Motor neuron (in vitro differentiated cells): ENCODE measurements around the gene TRPT1. TPM values are rescaled to one million over a fixed set of nuclear protein-coding genes. Genes with fewer than 3 reads are reported as not detected.

Experiments
- ATAC-seq, 8 experiments: fragments of 200-7000 bp; cut with Tn5 transposase; replicated peaks in 6 of 8; 2 replicates each; pipeline ENCODE4 v1.8.0; 2021; ENCODE audit warnings: mild to moderate bottlenecking in 8 of 8, moderate library complexity in 8 of 8
- H3K27ac ChIP-seq, 2 donors: fragments of 250-450 bp; sonication (Bioruptor Pico); 2 replicates each; pipeline ENCODE4 v1.9.0; 2021; ENCODE audit warnings: antibody characterized with exemption in 2 of 2, mild to moderate bottlenecking in 2 of 2, moderate library complexity in 1 of 2
- H3K4me1 ChIP-seq, 2 donors: fragments of 250-450 bp; sonication (Bioruptor Pico); replicated peaks in 1 of 2; 2 replicates each; pipeline ENCODE4 v1.6.1; 2021; ENCODE audit warnings: antibody characterized with exemption in 2 of 2, mild to moderate bottlenecking in 2 of 2, moderate library complexity in 1 of 2
- H3K4me3 ChIP-seq, 5 donors: fragments of 250-450 bp; sonication (Bioruptor Pico); 2 replicates each; pipeline ENCODE4 v1.9.0; 2021; ENCODE audit warnings: antibody characterized with exemption in 5 of 5, mild to moderate bottlenecking in 5 of 5, moderate library complexity in 4 of 5
- WGBS, 10 experiments: fragments of 450-650 bp; shearing (Covaris generic); methylation state at CpG; one replicate each; pipeline ENCODE4 v1.0.0; 2022; 5-methylcytosine and 5-hydroxymethylcytosine counted together
- in situ Hi-C, 9 experiments: fragments of 400-800 bp; cut with MboI; loops; one replicate each; pipeline ENCODE4 v1.15.0; 2021; ENCODE audit warnings: low sequenced_read_pairs in 9 of 9, low pct_unique_long_range_greater_than_20kb in 2 of 9; ENCODE audit not compliant: unreplicated experiment in 9 of 9
- total RNA-seq, 8 experiments: library from RNA; unstranded; fragments of 300-600 nt; gene quantifications; 2 replicates each; pipeline versions ENCODE4 v1.2.3 to v1.2.4, GENCODE V29; 2022

TRPT1 gene
- total RNA-seq: 10 to 100 TPM; 31.8 to 59.9 (median 35.5) TPM

GRCh38 chr11:64225608-64226506 lies at the start of gene TRPT1, which contains the start of gene NUDT22:
Gene TRPT1, minus strand, starts transcription at chr11:64226186. Its CDS starts 326 bp downstream, at chr11:64225860.
Gene NUDT22, plus strand, starts transcription at chr11:64226274. Its CDS starts 379 bp downstream, at chr11:64226653.
- in situ Hi-C loops: no loop called here
- H3K27ac ChIP-seq: peak within 1 kb of the TSS; percentile 77 to 85
- 0 to 2% (median 0%) methylated on average over 1 to 11 of the region's 54 CpGs; no CpG with 5 or more reads in 5 of the 10 experiments for WGBS, 10 experiments

GRCh38 chr11:64275031-64275800 lies 49.2 kb upstream of the TRPT1 start:
- Histone ChIP-seq H3K4me1 (peaks cover 7 to 9% of the 10 kb centered on the region in 2 donors), H3K4me3 (no peak overlapping the region), H3K27ac (no peak overlapping the region)
- 0 to 100% (median 92%) methylated on average over 1 to 6 of the region's 15 CpGs for WGBS, 10 experiments
- in situ Hi-C loops: no loop called here
- no peak for ATAC-seq

More at GRCh38 chr11:64225608-64226506, at the start of gene TRPT1, which contains the start of gene NUDT22:
- peak within 1 kb of the TSS; percentile 61 to 83 (median 73) for H3K4me3 ChIP-seq
- peak; percentile 51 to 77 (median 62) for ATAC-seq
- peaks cover 21 to 29% of the 10 kb centered on the region in 2 donors for H3K4me1 ChIP-seq

- peak; percentile 72 to 85 (median 82) for ATAC-seq
Measured at GRCh38 chr11:64269540-64270220, 43.7 kb upstream of the TRPT1 start.

GRCh38 chr11:64268893-64269539 lies 43.0 kb upstream of the TRPT1 start:
- Histone ChIP-seq H3K27ac (peak overlapping the region; percentile 75 to 86), H3K4me3 (peak overlapping the region; percentile 39 to 65 (median 55)), H3K4me1 (peaks cover 24 to 28% of the 10 kb centered on the region in 2 donors)
- WGBS, 10 experiments: 0 to 20% (median 0%) methylated on average over 1 to 13 of the region's 34 CpGs; no CpG with 5 or more reads in 6 of the 10 experiments
- in situ Hi-C loops: no loop called here
- ATAC-seq: peak in 7 of 8 experiments; percentile 0 to 15 (median 4)

More at GRCh38 chr11:64269540-64270220, 43.7 kb upstream of the TRPT1 start:
- in situ Hi-C loops: no loop called here
- Histone ChIP-seq H3K4me3 (peak overlapping the region; percentile 40 to 65 (median 55)), H3K27ac (peak overlapping the region; percentile 86 to 94), H3K4me1 (peaks cover 18 to 22% of the 10 kb centered on the region in 2 donors)
- 0 to 5% (median 3%) methylated on average over 3 to 14 of the region's 58 CpGs; no CpG with 5 or more reads in 5 of the 10 experiments for WGBS, 10 experiments

GRCh38 chr11:64268025-64268892 lies 42.3 kb upstream of the TRPT1 start:
- Histone ChIP-seq H3K4me1 (peaks cover 32 to 36% of the 10 kb centered on the region in 2 donors), H3K27ac (peak overlapping the region; percentile 75 to 86), H3K4me3 (peak overlapping the region; percentile 39 to 65 (median 55))
- in situ Hi-C loops: no loop called here
- ATAC-seq: peak in 3 of 8 experiments; percentile 1 to 3 (median 3)
- WGBS, 10 experiments: 0 to 85% (median 61%) methylated on average over 1 to 8 of the region's 23 CpGs; no CpG with 5 or more reads in 5 of the 10 experiments

- peaks cover 33 to 38% of the 10 kb centered on the region in 2 donors for H3K4me1 ChIP-seq
- 43 to 100% (median 89%) methylated on average over 2 to 15 of the region's 27 CpGs; no CpG with 5 or more reads in 3 of the 10 experiments for WGBS, 10 experiments
- peak overlapping the region in 1 of 2 donors; percentile 9 for H3K27ac ChIP-seq
- in situ Hi-C loops: no loop called here
- peak in 2 of 8 experiments; percentile 1 to 2 for ATAC-seq
- no peak overlapping the region for H3K4me3 ChIP-seq
Measured at GRCh38 chr11:64267207-64267945, 41.4 kb upstream of the TRPT1 start.

- 67 to 100% (median 100%) methylated on average over 1 to 3 of the region's 15 CpGs; no CpG with 5 or more reads in 7 of the 10 experiments for WGBS, 10 experiments
- Histone ChIP-seq H3K4me1 (peaks cover 26 to 31% of the 10 kb centered on the region in 2 donors), H3K4me3 (no peak overlapping the region), H3K27ac (no peak overlapping the region)
- in situ Hi-C loops: no loop called here
- no peak for ATAC-seq
Measured at GRCh38 chr11:64266339-64266738, 40.4 kb upstream of the TRPT1 start.

- peaks cover 26 to 31% of the 10 kb centered on the region in 2 donors for H3K4me1 ChIP-seq
- ATAC-seq: no peak
- H3K27ac ChIP-seq: peak overlapping the region; percentile 77 to 80
- 20 to 95% (median 82%) methylated on average over 1 to 10 of the region's 35 CpGs; no CpG with 5 or more reads in 6 of the 10 experiments for WGBS, 10 experiments
- no peak overlapping the region for H3K4me3 ChIP-seq
- in situ Hi-C loops: no loop called here
Measured at GRCh38 chr11:64265176-64266160, 39.5 kb upstream of the TRPT1 start.

GRCh38 chr11:64264371-64264852 lies 38.4 kb upstream of the TRPT1 start:
- H3K4me3 ChIP-seq: no peak overlapping the region
- peak overlapping the region; percentile 77 to 80 for H3K27ac ChIP-seq
- WGBS, 10 experiments: 85% methylated on average over 4 of the region's 10 CpGs; no CpG with 5 or more reads in 9 of the 10 experiments
- in situ Hi-C loops: no loop called here
- peak in 5 of 8 experiments; percentile 24 to 51 (median 41) for ATAC-seq
- peaks cover 26 to 31% of the 10 kb centered on the region in 2 donors for H3K4me1 ChIP-seq

- peak in 2 of 8 experiments; percentile 0 to 1 for ATAC-seq
- H3K4me1 ChIP-seq: peaks cover 26 to 31% of the 10 kb centered on the region in 2 donors
- peak overlapping the region; percentile 77 to 80 for H3K27ac ChIP-seq
- WGBS, 10 experiments: 60 to 83% methylated on average over 2 of the region's 8 CpGs; no CpG with 5 or more reads in 8 of the 10 experiments
- no peak overlapping the region for H3K4me3 ChIP-seq
- in situ Hi-C loops: no loop called here
Measured at GRCh38 chr11:64263947-64264317, 37.9 kb upstream of the TRPT1 start.
